ENCODE measurements around the gene PRRX2. TPM values are rescaled to one million over a fixed set of nuclear protein-coding genes. Genes with fewer than 3 reads are reported as not detected.
A peak's percentile ranks its signal among the peaks of the same experiment; 100 is the strongest.

Gene PRRX2
- total and polyA plus RNA-seq, 2 experiments from 2014 or later: 9.7 to 23.0 TPM

DNA sequence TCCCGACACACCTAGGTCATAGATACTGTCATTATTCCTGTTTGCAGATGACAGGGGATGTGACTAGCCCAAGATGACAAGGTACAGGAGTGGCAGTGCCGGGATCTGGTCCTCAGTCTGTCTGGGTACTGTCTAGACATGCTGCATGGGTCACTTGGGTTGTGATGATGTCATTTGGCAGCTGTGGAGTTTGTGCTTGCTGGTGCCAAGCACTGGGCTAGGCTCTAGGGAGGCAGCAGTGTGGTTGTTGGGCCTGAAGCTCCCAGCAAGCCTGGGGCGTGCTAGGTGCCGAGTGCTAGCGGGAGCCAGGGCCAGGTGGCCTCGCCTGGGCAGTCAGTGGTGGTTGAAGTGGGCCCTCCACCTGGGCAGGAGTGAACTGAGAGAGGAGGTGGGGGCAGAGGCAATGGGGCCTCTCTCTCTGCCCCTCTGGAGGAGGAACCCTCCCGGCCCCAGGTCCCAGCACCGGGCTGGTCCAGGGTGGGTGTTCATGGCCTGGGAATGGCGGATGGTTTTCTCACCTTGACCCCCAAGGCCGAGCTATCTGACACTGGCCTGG is 14.7 kb upstream of the PRRX2 start:
- Histone ChIP-seq H4K20me1 (ENCODE audit: insufficient read depth, poor library complexity, severe bottlenecking) (no peaks in the 10 kb centered on the region), H3K27me3 (no peaks in the 10 kb centered on the region), H2AFZ (no peak overlapping the region), H3K9me3 (ENCODE audit: low read depth) (no peaks in the 10 kb centered on the region), H3K4me3 (no peak overlapping the region), H3K79me2 (no peaks in the 10 kb centered on the region), H3K4me2 (no peak overlapping the region), H3K27ac (peak overlapping the region; percentile 92), H3K36me3 (replicated peaks; ENCODE audit: insufficient read depth, low read depth) (no peaks in the 10 kb centered on the region), H3K4me1 (ENCODE audit: insufficient read depth) (peaks cover 16% of the 10 kb centered on the region), H3K9me2 (replicated peaks; ENCODE audit: insufficient read depth) (no peaks in the 10 kb centered on the region)
- no peak for DNase-seq (ENCODE audit: low spot score)
- 90% methylated on average over 10 of the region's 10 CpGs for WGBS (ENCODE audit: low lambda C conversion rate, missing lambda C conversion rate)
- TF ChIP-seq EZH2phosphoT487 (IDR thresholded peaks at IDR 0.05; ENCODE audit: low read depth, severe bottlenecking, unreplicated experiment) (no peak), EZH2 (IDR thresholded peaks at IDR 0.05; ENCODE audit: borderline replicate concordance) (no peak)
- TF ChIP-seq, protein P1, sequence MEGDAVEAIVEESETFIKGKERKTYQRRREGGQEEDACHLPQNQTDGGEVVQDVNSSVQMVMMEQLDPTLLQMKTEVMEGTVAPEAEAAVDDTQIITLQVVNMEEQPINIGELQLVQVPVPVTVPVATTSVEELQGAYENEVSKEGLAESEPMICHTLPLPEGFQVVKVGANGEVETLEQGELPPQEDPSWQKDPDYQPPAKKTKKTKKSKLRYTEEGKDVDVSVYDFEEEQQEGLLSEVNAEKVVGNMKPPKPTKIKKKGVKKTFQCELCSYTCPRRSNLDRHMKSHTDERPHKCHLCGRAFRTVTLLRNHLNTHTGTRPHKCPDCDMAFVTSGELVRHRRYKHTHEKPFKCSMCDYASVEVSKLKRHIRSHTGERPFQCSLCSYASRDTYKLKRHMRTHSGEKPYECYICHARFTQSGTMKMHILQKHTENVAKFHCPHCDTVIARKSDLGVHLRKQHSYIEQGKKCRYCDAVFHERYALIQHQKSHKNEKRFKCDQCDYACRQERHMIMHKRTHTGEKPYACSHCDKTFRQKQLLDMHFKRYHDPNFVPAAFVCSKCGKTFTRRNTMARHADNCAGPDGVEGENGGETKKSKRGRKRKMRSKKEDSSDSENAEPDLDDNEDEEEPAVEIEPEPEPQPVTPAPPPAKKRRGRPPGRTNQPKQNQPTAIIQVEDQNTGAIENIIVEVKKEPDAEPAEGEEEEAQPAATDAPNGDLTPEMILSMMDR (IDR thresholded peaks at IDR 0.05; ENCODE audit: poor library complexity): no peak

DNA sequence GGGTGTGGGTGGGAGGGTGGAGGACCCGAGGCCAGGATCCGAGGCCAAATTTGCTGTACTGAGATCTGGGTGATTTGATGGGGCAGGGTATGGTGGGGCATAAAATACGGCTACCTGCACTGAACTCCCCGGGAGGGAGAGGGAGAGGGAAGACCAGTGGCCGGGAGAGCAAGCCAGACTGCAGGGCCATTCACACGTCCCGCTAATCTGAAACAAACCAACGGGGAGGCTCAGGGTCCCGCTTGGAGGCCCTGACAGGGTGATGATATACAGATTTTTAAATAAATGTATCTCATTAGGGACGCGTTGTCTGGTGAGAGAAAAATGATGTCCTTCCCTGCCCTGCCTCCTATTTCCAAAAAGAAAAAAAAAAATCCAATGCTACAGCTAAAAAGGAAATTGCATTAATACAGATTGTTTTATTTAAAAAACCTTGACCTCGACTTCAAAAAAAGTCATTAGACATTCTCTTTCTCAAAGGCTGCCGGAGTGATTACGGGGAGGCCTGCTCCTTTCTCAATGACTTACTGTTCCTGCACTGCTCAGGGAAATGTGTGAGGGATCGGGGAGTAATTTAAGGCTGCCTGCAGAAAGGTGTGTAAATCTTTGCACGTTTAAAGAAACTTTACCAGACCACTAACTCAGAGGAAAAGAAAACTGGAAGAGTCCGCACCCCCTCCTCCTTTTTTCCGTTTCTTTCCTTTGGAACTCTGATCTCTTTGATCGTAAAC is 11.5 kb upstream of the PRRX2 start:
- H2AFZ ChIP-seq: no peak overlapping the region
- DNase-seq (ENCODE audit: low spot score): no peak

DNA sequence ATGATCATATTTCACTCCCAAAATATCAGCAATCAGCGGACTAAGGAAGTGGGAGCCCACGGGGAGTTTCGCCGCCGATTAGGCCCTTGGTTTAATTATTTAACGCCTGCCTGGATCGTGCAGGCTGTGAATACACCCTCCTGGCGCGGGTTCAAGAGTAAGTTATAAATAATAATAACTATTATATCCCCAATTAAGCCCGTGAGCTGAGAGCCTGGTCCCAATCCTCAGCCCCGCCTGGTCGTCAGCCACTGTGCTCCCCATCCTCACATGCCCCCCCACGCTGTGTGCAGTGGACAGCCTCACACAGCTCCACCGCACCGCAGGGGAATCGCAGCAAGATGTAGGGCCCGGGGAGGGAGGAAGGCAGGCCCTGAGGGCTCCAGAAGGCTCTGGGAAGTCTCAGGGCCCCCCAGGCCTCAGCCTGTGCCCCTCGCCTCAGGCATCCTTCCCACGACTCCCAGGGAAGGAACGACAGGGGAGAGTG is 10.8 kb upstream of the PRRX2 start:
- Histone ChIP-seq H3K4me3 (no peak overlapping the region), H3K36me3 (replicated peaks; ENCODE audit: insufficient read depth, low read depth) (no peaks in the 10 kb centered on the region), H3K9me2 (replicated peaks; ENCODE audit: insufficient read depth) (no peaks in the 10 kb centered on the region), H3K27ac (peak overlapping the region; percentile 35), H3K9me3 (ENCODE audit: low read depth) (no peaks in the 10 kb centered on the region), H3K4me1 (ENCODE audit: insufficient read depth) (peaks cover 15% of the 10 kb centered on the region), H4K20me1 (ENCODE audit: insufficient read depth, poor library complexity, severe bottlenecking) (no peaks in the 10 kb centered on the region), H3K4me2 (peak overlapping the region; percentile 2), H3K79me2 (no peaks in the 10 kb centered on the region), H3K27me3 (no peaks in the 10 kb centered on the region), H2AFZ (no peak overlapping the region)
- DNase-seq (ENCODE audit: low spot score): no peak
- 59% methylated on average over 20 of the region's 20 CpGs for WGBS (ENCODE audit: low lambda C conversion rate, missing lambda C conversion rate)
- TF ChIP-seq EZH2 (IDR thresholded peaks at IDR 0.05; ENCODE audit: borderline replicate concordance) (no peak), EZH2phosphoT487 (IDR thresholded peaks at IDR 0.05; ENCODE audit: low read depth, severe bottlenecking, unreplicated experiment) (no peak)
- TF ChIP-seq, protein P1 (IDR thresholded peaks at IDR 0.05; ENCODE audit: poor library complexity): no peak

More for the DNA sequence above, 11.5 kb upstream of the PRRX2 start:
- Histone ChIP-seq H3K9me2 (replicated peaks; ENCODE audit: insufficient read depth) (no peaks in the 10 kb centered on the region), H3K4me2 (peak overlapping the region; percentile 2), H3K79me2 (no peaks in the 10 kb centered on the region), H3K27me3 (no peaks in the 10 kb centered on the region), H4K20me1 (ENCODE audit: insufficient read depth, poor library complexity, severe bottlenecking) (no peaks in the 10 kb centered on the region), H3K9me3 (ENCODE audit: low read depth) (no peaks in the 10 kb centered on the region), H3K36me3 (replicated peaks; ENCODE audit: insufficient read depth, low read depth) (no peaks in the 10 kb centered on the region), H3K4me3 (no peak overlapping the region), H3K4me1 (ENCODE audit: insufficient read depth) (peaks cover 16% of the 10 kb centered on the region), H3K27ac (peak overlapping the region; percentile 35)
- TF ChIP-seq EZH2phosphoT487 (IDR thresholded peaks at IDR 0.05; ENCODE audit: low read depth, severe bottlenecking, unreplicated experiment): no peak
- no peak for TF ChIP-seq EZH2 (IDR thresholded peaks at IDR 0.05; ENCODE audit: borderline replicate concordance)
- TF ChIP-seq, protein P1 (IDR thresholded peaks at IDR 0.05; ENCODE audit: poor library complexity): no peak
- WGBS (ENCODE audit: low lambda C conversion rate, missing lambda C conversion rate): 41% methylated on average over 16 of the region's 19 CpGs
